DMS79 treated with DMSO at 0.1 percent for 48 hours (cell line): ENCODE data around the gene N4BP2L2.
"Not testable (repeated sequence)": the region's sequence is repeated elsewhere in the genome, so short reads cannot be mapped to it uniquely, and the experiment has no call there.

ENCODE experiments used
- DNase-seq: peaks from one replicate; lab custom pipeline; 2025; lab: John Stamatoyannopoulos, UW

N4BP2L2 gene

DNA sequence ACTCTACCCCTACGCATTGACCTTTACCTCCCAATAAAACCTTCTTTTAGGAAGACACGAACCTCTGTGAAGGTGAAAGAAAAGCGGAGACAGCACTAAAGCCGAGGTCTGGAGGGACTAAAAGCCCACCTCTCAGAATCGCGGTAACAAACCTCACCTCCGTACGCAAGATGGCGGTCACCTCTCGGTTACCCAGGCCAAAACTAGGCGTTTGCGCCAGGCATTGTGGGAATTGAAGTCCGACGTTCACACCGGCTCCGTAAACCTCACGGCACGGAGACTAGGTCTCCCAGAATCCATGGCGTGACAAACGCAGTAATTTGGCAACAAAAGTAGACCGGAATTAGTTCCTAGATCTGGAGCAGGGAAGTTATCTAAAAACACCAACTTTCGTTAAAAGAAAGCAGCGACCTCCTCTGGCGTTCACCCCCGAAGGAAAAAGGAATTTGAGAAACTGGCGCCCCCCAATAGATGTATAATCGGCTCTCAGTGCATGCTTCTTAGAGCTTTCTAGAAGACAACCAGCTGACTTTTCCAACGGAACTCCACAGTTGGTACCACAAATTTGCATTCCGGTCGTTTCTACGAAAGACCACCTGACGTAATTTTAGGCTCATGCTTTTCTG is at the start of gene N4BP2L2:
Gene N4BP2L2, minus strand, starts transcription at position 175 of the 626 bp plus-strand sequence. CDS start 1,768 bp downstream, outside the sequence.
- DNase-seq = peak; percentile 86

GRCh38 chr13:32587811-32588170 is 49.2 kb upstream of the N4BP2L2 start:
- DNase-seq = peak; percentile 44

DNA sequence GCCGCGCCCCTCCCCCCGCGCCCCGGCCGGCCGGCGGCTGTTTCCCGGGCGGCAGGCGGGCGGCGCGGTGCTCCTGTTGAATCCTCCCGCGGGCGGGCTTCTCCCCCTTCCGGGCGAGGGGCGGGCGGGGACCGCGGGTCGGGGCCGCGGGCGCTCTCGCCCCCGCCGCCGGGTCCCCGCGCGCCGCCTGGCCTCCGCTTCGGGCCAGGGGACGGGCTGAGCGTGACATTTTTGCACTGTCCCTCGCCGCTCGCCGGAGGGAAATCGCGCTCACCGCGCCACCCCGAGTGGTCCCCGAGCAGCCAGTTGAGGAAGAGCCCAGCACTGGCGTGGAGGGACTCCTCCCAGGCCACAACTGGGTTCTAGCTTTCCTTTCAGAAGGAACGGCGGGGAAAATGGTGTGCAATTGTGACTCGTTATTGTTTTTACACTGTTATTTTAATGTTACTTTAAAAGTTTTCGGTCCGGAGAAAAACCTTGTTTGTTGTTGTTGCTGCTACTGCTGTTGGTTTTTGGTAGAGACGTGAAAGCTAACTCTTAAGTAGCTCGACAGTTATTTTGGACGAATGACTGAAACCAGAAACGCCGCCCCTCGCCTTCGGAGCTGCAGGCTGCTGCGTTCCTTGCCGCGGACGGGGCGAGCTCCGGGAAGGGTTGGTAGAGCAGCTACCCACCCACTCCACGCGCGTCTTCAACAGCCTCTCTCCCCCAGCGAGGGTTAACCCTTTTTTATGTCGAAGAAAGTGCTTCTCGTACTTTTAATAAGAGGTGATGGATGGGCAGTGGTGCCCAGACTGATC is 48.6 kb upstream of the N4BP2L2 start:
- DNase-seq = peak; percentile 39

- DNase-seq = peak; percentile 78
Observed at GRCh38 chr13:32586080-32586900, 47.7 kb upstream of the N4BP2L2 start, which contains the start of gene PDS5B. TSS of gene PDS5B (plus strand) at chr13:32586452. CDS start at chr13:32648773, 62,321 bp downstream.

GRCh38 chr13:32585550-32586079 is 47.0 kb upstream of the N4BP2L2 start:
- no peak for DNase-seq

DNA sequence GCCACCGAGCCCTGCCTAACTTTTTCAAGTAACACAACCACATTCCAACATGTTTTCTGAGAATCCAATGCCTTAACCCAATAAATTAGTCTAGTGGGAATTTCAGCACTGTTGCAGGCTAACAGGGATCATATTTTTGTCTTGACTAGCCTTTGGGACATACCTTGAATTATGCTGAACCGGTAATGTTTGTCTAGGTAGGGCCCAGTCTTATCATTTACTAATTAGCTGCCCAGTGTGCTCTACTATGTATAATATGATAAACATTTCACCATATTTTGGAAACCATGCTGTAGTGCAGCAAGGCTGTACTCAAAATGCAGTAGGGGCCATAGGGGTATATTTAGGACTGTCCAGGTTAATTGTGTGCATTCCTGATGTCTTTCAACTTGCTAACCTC is 44.4 kb upstream of the N4BP2L2 start:
- no peak for DNase-seq

DNA sequence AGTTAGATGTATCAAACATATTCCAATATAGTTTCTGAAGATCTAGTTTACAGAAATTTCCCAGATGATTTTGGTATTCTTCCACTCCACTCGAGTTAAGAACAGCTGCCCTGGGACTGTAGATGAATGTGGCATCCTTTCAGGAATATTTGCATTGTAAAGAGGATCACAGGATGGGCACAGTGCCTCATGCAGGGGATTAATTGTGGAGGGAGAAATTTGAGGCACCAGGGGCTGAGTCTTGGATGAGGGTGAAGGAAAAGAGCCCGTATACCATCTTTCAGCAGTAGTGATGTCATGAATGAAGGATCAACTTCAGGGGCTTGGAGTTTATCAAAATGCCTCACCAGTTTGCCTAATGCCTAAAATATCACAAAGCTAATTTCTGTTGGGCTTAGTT is 43.7 kb upstream of the N4BP2L2 start:
- no peak for DNase-seq

DNA sequence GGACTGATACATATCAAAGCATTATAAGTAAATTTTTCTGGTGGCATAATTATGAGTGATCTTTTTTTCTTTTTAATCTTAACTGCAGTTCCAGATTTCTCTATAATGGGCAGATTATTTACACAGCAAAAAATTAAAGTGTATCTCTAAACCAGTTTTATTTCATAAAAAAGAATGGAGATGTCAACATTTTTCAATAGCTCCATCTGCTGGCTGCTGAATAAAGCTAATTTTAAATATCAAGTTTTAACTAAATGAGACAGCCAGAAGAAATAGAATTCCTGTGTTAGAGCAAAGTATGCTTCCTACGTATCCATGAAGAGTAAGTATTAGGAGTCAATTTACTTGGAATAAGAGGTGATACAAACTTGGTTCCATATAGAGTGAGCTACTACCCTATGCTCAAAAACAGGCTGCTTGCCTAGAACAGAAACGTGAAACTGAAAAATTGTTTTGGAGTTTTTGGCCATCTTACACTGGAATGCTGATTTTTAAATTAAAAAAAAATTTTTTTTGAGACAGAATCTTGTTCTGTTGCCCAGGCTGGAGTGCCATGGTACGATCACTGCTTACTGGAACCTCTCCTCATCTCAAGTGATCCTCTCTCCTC is 42.7 kb upstream of the N4BP2L2 start:
- peak; percentile 22 for DNase-seq

GRCh38 chr13:32577032-32577431 is 38.4 kb upstream of the N4BP2L2 start:
- no peak for DNase-seq

DNA sequence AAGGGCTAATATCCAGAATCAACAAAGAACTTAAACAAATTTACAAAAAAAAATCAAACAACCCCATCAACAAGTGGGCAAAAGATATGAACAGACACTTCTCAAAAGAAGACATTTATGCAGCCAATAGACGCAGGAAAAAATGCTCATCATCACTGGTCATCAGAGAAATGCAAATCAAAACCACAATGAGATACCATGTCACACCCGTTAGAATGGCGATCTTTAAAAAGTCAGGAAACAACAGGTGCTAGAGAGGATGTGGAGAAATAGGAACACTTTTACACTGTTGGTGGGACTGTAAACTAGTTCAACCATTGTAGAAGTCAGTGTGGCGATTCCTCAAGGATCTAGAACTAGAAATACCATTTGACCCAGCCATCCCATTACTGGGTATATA is 37.1 kb upstream of the N4BP2L2 start:
- not testable (repeated sequence) for DNase-seq

GRCh38 chr13:32560842-32561241 is 22.2 kb upstream of the N4BP2L2 start:
- not testable (repeated sequence) for DNase-seq

GRCh38 chr13:32555613-32556012 is 17.0 kb upstream of the N4BP2L2 start:
- no peak for DNase-seq

- DNase-seq = no peak
Observed at GRCh38 chr13:32553720-32554119, 15.1 kb upstream of the N4BP2L2 start.

DNA sequence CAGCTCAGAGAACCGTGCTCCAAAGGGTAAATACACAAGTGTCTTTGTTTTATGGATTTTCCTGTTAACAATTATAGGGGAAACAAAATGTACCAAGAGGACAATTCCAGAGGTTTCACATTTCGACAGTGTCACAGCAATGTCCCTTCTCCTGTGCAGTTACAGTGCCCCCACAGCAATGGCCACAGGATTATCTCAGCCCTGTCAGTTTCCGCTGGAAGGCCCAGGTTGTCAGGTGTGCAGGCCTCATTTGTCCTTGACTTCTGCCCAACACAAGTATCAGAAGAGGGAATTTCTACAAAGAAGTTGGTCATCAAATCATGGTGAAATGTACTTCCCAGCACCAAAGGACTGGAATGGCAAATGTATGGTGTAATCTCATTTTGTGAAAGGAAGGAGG is 11.2 kb upstream of the N4BP2L2 start:
- DNase-seq = no peak

GRCh38 chr13:32548837-32549236 is 10.2 kb upstream of the N4BP2L2 start:
- no peak for DNase-seq

GRCh38 chr13:32545083-32545482 is 6.5 kb upstream of the N4BP2L2 start:
- no peak for DNase-seq

- no peak for DNase-seq
Observed at GRCh38 chr13:32542221-32542620, 3.6 kb upstream of the N4BP2L2 start.

DNA sequence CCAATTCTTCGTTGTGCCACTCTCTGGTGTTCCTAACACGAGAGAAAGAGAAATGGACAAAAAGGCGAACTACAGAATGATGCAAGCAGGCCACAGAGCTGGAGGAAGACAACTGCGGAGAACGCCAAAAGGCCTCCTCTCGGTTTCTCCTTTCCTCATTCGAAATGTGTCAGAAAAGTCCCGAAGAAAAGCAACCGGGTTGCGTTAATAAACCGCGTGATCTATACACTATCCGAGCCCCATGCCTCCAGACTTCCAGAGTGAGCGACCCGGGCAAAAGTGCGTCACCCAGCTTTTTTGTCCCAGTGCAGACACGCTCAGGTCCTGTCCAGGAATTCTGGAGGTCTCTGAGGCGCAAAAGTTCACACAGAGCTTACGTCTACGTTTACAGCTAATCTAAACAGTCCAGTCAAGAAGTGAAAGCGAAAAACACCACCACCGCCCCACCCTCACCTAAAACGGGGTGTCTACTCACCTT is 413 bp downstream of the N4BP2L2 start:
- no peak for DNase-seq

DNA sequence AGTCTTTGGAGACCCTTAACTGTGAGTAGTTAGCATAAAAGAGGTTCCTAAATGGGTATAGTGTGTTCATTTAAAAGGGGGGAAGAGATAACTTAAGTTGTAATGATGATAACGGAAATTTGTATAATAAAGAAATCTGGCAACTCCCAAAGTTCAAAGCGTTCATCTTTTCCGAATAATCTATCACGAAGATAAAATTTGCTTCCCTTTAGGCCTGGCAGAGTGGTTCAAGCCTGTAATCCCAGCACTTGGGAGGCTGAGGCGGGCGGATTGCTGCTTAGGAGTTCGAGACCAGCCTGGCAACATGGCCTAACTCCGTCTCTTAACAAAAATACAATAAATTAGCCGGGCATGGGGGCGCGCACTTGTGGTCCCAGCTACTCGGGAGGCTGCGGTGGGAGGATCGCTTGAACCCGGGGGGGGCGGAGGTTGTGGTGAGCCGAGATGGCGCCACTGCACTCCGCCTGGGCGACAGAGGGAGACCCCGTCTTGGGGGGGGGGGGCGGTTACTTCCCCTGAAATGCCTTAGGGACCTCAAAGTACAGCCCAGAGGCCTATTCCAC is 934 bp downstream of the N4BP2L2 start:
- DNase-seq = no peak

- no peak for DNase-seq
Observed at GRCh38 chr13:32535748-32536147, 2.8 kb downstream of the N4BP2L2 start.

GRCh38 chr13:32535115-32535514 is 3.5 kb downstream of the N4BP2L2 start:
- no peak for DNase-seq
